A549 (cell line): Measurements from ENCODE around the gene CCDC83. TPM values are rescaled to one million over a fixed set of nuclear protein-coding genes. Genes with fewer than 3 reads are reported as not detected.

Source experiments
- ATAC-seq, 2 experiments: fragments of 200-7000 bp in 1 of 2; fragments of >200 bp in 1 of 2; cut with Nextera tagmentation in 1 of 2; cut with Tn5 transposase in 1 of 2; 3 replicates each; pipeline versions ENCODE4 v1.8.0 to v1.9.1; 2018 to 2020; ENCODE audit warnings: mild to moderate bottlenecking in 1 of 2, moderate library complexity in 1 of 2
- CTCF ChIA-PET: fragments of 300-600 bp; sonication (Branson Sonifier 250); formaldehyde crosslinking; extraction: SDS; loops from one replicate; lab custom pipeline; 2021; ENCODE audit warnings: antibody characterized with exemption, inconsistent platforms; lab: Yijun Ruan, JAX
- POLR2A ChIA-PET: fragments of 350-600 bp; formaldehyde crosslinking; extraction: SDS; loops from one replicate; lab custom pipeline; 2021; ENCODE audit warnings: antibody characterized with exemption, inconsistent platforms; lab: Yijun Ruan, JAX
- DNase-seq, 2 experiments: peaks; one replicate each; pipeline versions ENCODE4 v3.0.0 to v3.0.0-alpha.2; 2011 to 2016; ENCODE audit warnings: low read depth in 1 of 2, low spot score in 1 of 2
- FAIRE-seq: peaks from 2 replicates; lab custom pipeline; 2011; peaks lifted over from hg19 to GRCh38; lab: Jason Lieb, UNC
- H3K27ac ChIP-seq, 2 experiments: fragments of >200 bp; sonication (Bioruptor Twin); formaldehyde crosslinking; 3 replicates each; pipeline ENCODE4 v1.5.1; 2016 to 2017
- H3K4me1 ChIP-seq: fragments of >200 bp; sonication (Bioruptor Twin); formaldehyde crosslinking; 3 replicates; pipeline ENCODE4 v1.6.1; 2016
- H3K4me2 ChIP-seq: fragments of >200 bp; sonication (Bioruptor Twin); formaldehyde crosslinking; 3 replicates; pipeline ENCODE4 v1.6.1; 2016
- H3K4me3 ChIP-seq: fragments of >200 bp; sonication (Bioruptor Twin); formaldehyde crosslinking; 3 replicates; pipeline ENCODE4 v1.5.1; 2016
- H3K9me3 ChIP-seq: fragments of >200 bp; sonication (Bioruptor Twin); formaldehyde crosslinking; 3 replicates; pipeline ENCODE4 v1.6.1; 2016
- CEBPB ChIP-seq, 2 experiments: fragments of >200 bp in 1 of 2; sonication (Bioruptor Twin) in 1 of 2; formaldehyde crosslinking in 1 of 2; IDR thresholded peaks; 2 replicates each; pipeline ENCODE4 v1.6.1; 2012 to 2016
- CTCF ChIP-seq: fragments of >200 bp; sonication (Bioruptor Twin); formaldehyde crosslinking; IDR thresholded peaks from 3 replicates; pipeline ENCODE4 v1.5.1; 2016
- EHF ChIP-seq: fragments of 250-450 bp; sonication (Bioruptor Pico); IDR thresholded peaks from 2 replicates; pipeline ENCODE4 v1.5.0; 2020; ENCODE audit warnings: mild to moderate bottlenecking
- EHMT2 ChIP-seq: fragments of 200-600 bp; sonication (generic); IDR thresholded peaks from 2 replicates; pipeline ENCODE4 v1.6.1; 2016; ENCODE audit warnings: antibody characterized with exemption, low read depth, mild to moderate bottlenecking, moderate library complexity
- ELK1 ChIP-seq: fragments of 150-350 bp; IDR thresholded peaks from 2 replicates; pipeline ENCODE4 v1.6.1; 2014; ENCODE audit warnings: low read depth, mild to moderate bottlenecking, low read length
- FOSB ChIP-seq: fragments of 250-450 bp; sonication (Bioruptor Pico); IDR thresholded peaks from 2 replicates; pipeline ENCODE4 v1.5.0; 2020; ENCODE audit warnings: mild to moderate bottlenecking, moderate library complexity
- HOXB5 ChIP-seq: fragments of 250-450 bp; sonication (Bioruptor Pico); IDR thresholded peaks from 2 replicates; pipeline ENCODE4 v1.5.0; 2020; ENCODE audit warnings: mild to moderate bottlenecking, moderate library complexity
- JUNB ChIP-seq: fragments of >200 bp; sonication (Bioruptor Twin); formaldehyde crosslinking; IDR thresholded peaks from 2 replicates; pipeline ENCODE4 v1.6.1; 2016
- MAX ChIP-seq: IDR thresholded peaks from 2 replicates; pipeline ENCODE4 v1.6.1; 2012
- MAZ ChIP-seq: fragments of 150-350 bp; IDR thresholded peaks from 2 replicates; pipeline ENCODE4 v1.6.1; 2014; ENCODE audit warnings: antibody characterized with exemption, low read depth, low read length, borderline replicate concordance
- NPAS2 ChIP-seq: fragments of 250-450 bp; sonication (Bioruptor Pico); IDR thresholded peaks from 2 replicates; pipeline ENCODE4 v1.8.0; 2022; ENCODE audit warnings: mild to moderate bottlenecking, moderate library complexity, borderline replicate concordance
- PHF8 ChIP-seq: fragments of 200-600 bp; sonication (generic); IDR thresholded peaks from 2 replicates; pipeline ENCODE4 v1.6.1; 2016; ENCODE audit warnings: low read depth, mild to moderate bottlenecking, antibody characterized with exemption, moderate library complexity, borderline replicate concordance
- POLR2A ChIP-seq: IDR thresholded peaks from 2 replicates; pipeline ENCODE4 v1.6.1; 2012; ENCODE audit warnings: mild to moderate bottlenecking, low read length
- POLR2AphosphoS2 ChIP-seq: conservative IDR thresholded peaks from 2 replicates; pipeline ENCODE4 v1.6.1; 2012; ENCODE audit warnings: low read length, improper control_type of control experiment, inconsistent platforms
- RAD21 ChIP-seq, 2 experiments: fragments of >200 bp in 1 of 2; sonication (Bioruptor Twin) in 1 of 2; formaldehyde crosslinking in 1 of 2; IDR thresholded peaks in 1 of 2; conservative IDR thresholded peaks in 1 of 2; 2 replicates in 1 of 2; 3 replicates in 1 of 2; pipeline ENCODE4 v1.6.1; 2012 to 2018; ENCODE audit warnings: inconsistent platforms in 1 of 2
- RCOR1 ChIP-seq: fragments of 150-350 bp; IDR thresholded peaks from 2 replicates; pipeline ENCODE4 v1.6.1; 2014; ENCODE audit warnings: antibody characterized with exemption, low read length, low read depth
- SMC3 ChIP-seq: fragments of >200 bp; sonication (Bioruptor Twin); formaldehyde crosslinking; IDR thresholded peaks from 3 replicates; pipeline ENCODE4 v1.6.1; 2018; ENCODE audit warnings: inconsistent platforms
- ZSCAN20 ChIP-seq: fragments of 250-450 bp; sonication (Bioruptor Pico); IDR thresholded peaks from 2 replicates; pipeline ENCODE4 v1.8.0; 2022; ENCODE audit warnings: mild to moderate bottlenecking, moderate library complexity
- WGBS: methylation state at CpG from one replicate; pipeline ENCODE4 v1.1.6; 2017; ENCODE audit errors: missing lambda C conversion rate; 5-methylcytosine and 5-hydroxymethylcytosine counted together
- polyA plus RNA-seq, 4 experiments: library from polyadenylated mRNA; depleted of rRNA in 3 of 4; stranded (reverse); fragments of >200 nt; fragmentation: RNase III in 1 of 4; extraction: RNeasy Plus Mini Kit Qiagen cat#74134 plus additional on column Dnase treatment in 1 of 4; gene quantifications; 2 replicates in 3 of 4; 3 replicates in 1 of 4; pipeline ENCODE4 v1.2.3, GENCODE V29; 2011 to 2017

The CCDC83 gene
- polyA plus RNA-seq, 2 of the 4 experiments (the other 2 are of a cell fraction): not detected

GRCh38 chr11:85810871-85811611 is 44.1 kb upstream of the CCDC83 start, which contains the start of gene SYTL2 (continued):
- no peak for TF ChIP-seq NPAS2 (CRISPR knock-in tag)
- peak; percentile 4 to 42; a peak in 2 of 5 replicates for TF ChIP-seq RAD21 (conservative IDR thresholded peaks at IDR 0.05 in 1 of 2, IDR thresholded peaks at IDR 0.05 in 1 of 2)
- no peak for TF ChIP-seq CEBPB (IDR thresholded peaks at IDR 0.05)
- no peak for TF ChIP-seq JUNB
- TF ChIP-seq RCOR1: no peak
- no peak for TF ChIP-seq MAZ
- peak; percentile 85 for TF ChIP-seq MAX
- peak; percentile 86 for TF ChIP-seq POLR2A
- TF ChIP-seq ZSCAN20 (CRISPR knock-in tag): no peak
- TF ChIP-seq PHF8: peak; percentile 29; the same call in 1 of the 2 replicates
- TF ChIP-seq CTCF: no peak; the same call in 1 of the 3 replicates

GRCh38 chr11:85811624-85812023 is 43.6 kb upstream of the CCDC83 start:
- TF ChIP-seq PHF8 (no peak), HOXB5 (CRISPR knock-in tag) (no peak), POLR2A (no peak), EHMT2 (no peak)

GRCh38 chr11:85813721-85814120 is 41.5 kb upstream of the CCDC83 start:
- no peak for DNase-seq
- POLR2A ChIA-PET: no interaction called here

More at GRCh38 chr11:85811624-85812023, 43.6 kb upstream of the CCDC83 start:
- 92% methylated on average over 13 of the region's 13 CpGs for WGBS
- peak overlapping the region; percentile 91 for H3K4me2 ChIP-seq
- DNase-seq: no peak
- H3K4me1 ChIP-seq: peaks cover 45% of the 10 kb centered on the region
- H3K4me3 ChIP-seq: peak overlapping the region; percentile 52
- POLR2A ChIA-PET: no interaction called here
- no peak for ATAC-seq
- H3K9me3 ChIP-seq: no peaks in the 10 kb centered on the region
- H3K27ac ChIP-seq: peak overlapping the region; percentile 55 to 81; a peak in 4 of 6 replicates
- FAIRE-seq: no peak
- CTCF ChIA-PET: interaction anchor here (1.0 to 1.3 kb wide), 2 partner anchors 114 to 117 kb away, joined by 3 read pairs; no protein-coding TSS in a partner anchor

More at GRCh38 chr11:85813721-85814120, 41.5 kb upstream of the CCDC83 start:
- no peak overlapping the region for H3K4me2 ChIP-seq
- CTCF ChIA-PET: interaction anchor here (0.7 to 3.5 kb wide), 3 partner anchors 12 to 573 kb away, joined by 3 to 20 read pairs (median 3); no protein-coding TSS in a partner anchor
- 83% methylated on average over 9 of the region's 9 CpGs for WGBS
- peaks cover 43% of the 10 kb centered on the region for H3K4me1 ChIP-seq
- FAIRE-seq (no peak), ATAC-seq (no peak)
- H3K27ac ChIP-seq: no peak overlapping the region
- no peak for TF ChIP-seq SMC3
- no peak for TF ChIP-seq FOSB (CRISPR knock-in tag)
- TF ChIP-seq EHF (CRISPR knock-in tag): no peak
- no peak for TF ChIP-seq JUNB
- no peak for TF ChIP-seq RAD21 (conservative IDR thresholded peaks at IDR 0.05 in 1 of 2, IDR thresholded peaks at IDR 0.05 in 1 of 2)
- no peak for TF ChIP-seq ELK1
- peak; percentile 15 to 54; a peak in 3 of 4 replicates for TF ChIP-seq CEBPB (IDR thresholded peaks at IDR 0.05)
- no peak for TF ChIP-seq MAZ
- no peak for TF ChIP-seq POLR2AphosphoS2
- H3K4me3 ChIP-seq: no peak overlapping the region
- H3K9me3 ChIP-seq: no peaks in the 10 kb centered on the region
